HEK293T (cell line): ENCODE results near the gene KMT2A.

Source experiments
- BHLHE40 ChIP-seq: fragments of 450-650 bp; IDR thresholded peaks from 2 replicates; pipeline ENCODE4 v1.6.1; 2016; ENCODE audit warnings: mild to moderate bottlenecking, moderate library complexity, borderline replicate concordance
- FOXA1 ChIP-seq: fragments of 450-650 bp; IDR thresholded peaks from 2 replicates; pipeline ENCODE4 v1.6.1; 2016; ENCODE audit warnings: mild to moderate bottlenecking
- HDGF ChIP-seq: fragments of 450-650 bp; IDR thresholded peaks from 2 replicates; pipeline ENCODE4 v1.6.1; 2017; ENCODE audit warnings: antibody characterized with exemption, borderline replicate concordance
- NFRKB ChIP-seq: fragments of 450-650 bp; IDR thresholded peaks from 2 replicates; pipeline ENCODE4 v1.6.1; 2016; ENCODE audit warnings: mild to moderate bottlenecking, moderate library complexity
- SP1 ChIP-seq: fragments of 450-650 bp; IDR thresholded peaks from 2 replicates; pipeline ENCODE4 v1.6.1; 2017
- TARDBP ChIP-seq: fragments of 450-650 bp; IDR thresholded peaks from 2 replicates; pipeline ENCODE4 v1.6.1; 2016
- ZNF384 ChIP-seq: fragments of 450-650 bp; IDR thresholded peaks from 2 replicates; pipeline ENCODE4 v1.6.1; 2016

GRCh38 chr11:118530180-118530682 is 93.9 kb downstream of the KMT2A start:
- no peak for TF ChIP-seq TARDBP
- TF ChIP-seq SP1, result no peak
- TF ChIP-seq FOXA1, result no peak
- no peak for TF ChIP-seq ZNF384
- no peak for TF ChIP-seq HDGF
- TF ChIP-seq BHLHE40, result no peak
- TF ChIP-seq NFRKB, result no peak
